ENCODE measurements around the gene TBKBP1.

TBKBP1 gene

GRCh38 chr17:47649972-47650524, 43.9 kb upstream of the TBKBP1 start:
- peak overlapping the region; percentile 68 for H3K4me3 ChIP-seq (replicated peaks; ENCODE audit: insufficient read depth, low read length)
- H3K27me3 ChIP-seq (ENCODE audit: insufficient read depth, poor library complexity, severe bottlenecking): no peaks in the 10 kb centered on the region
- TF ChIP-seq SPI1 (IDR thresholded peaks at IDR 0.05; ENCODE audit: borderline replicate concordance, low read depth) (no peak), POLR2AphosphoS5 (IDR thresholded peaks at IDR 0.05; ENCODE audit: low read depth) (peak; percentile 76; the same call in 1 of the 2 replicates)
- H3K27ac ChIP-seq (replicated peaks): peak overlapping the region; percentile 86
- DNase-seq (ENCODE audit: low read depth in 1 of 2, low spot score in 1 of 2): peak in 1 of 2 experiments; percentile 79

- no peaks in the 10 kb centered on the region for H3K27me3 ChIP-seq (ENCODE audit: insufficient read depth, poor library complexity, severe bottlenecking)
- peak overlapping the region; percentile 77 for H3K4me3 ChIP-seq (replicated peaks; ENCODE audit: insufficient read depth, low read length)
- H3K27ac ChIP-seq (replicated peaks): peak overlapping the region; percentile 90
- TF ChIP-seq POLR2AphosphoS5 (IDR thresholded peaks at IDR 0.05; ENCODE audit: low read depth) (0 out of 2 replicates have a peak, but pooled peaks have one; percentile 47), GABPA (IDR thresholded peaks at IDR 0.05; ENCODE audit: low read depth) (no peak), SPI1 (IDR thresholded peaks at IDR 0.05; ENCODE audit: borderline replicate concordance, low read depth) (peak; percentile 40; the same call in 1 of the 2 replicates), REST (IDR thresholded peaks at IDR 0.05; ENCODE audit: insufficient replicate concordance, low read depth) (no peak), CTCF (IDR thresholded peaks at IDR 0.05; ENCODE audit: insufficient read depth, low read length) (no peak)
- peak; percentile 92 to 97 for DNase-seq (ENCODE audit: low read depth in 1 of 2, low spot score in 1 of 2)
These were observed 43.1 kb upstream of the TBKBP1 start for GRCh38 chr17:47650525-47651522.

- peak overlapping the region; percentile 90 for H3K27ac ChIP-seq (replicated peaks)
- no peaks in the 10 kb centered on the region for H3K27me3 ChIP-seq (ENCODE audit: insufficient read depth, poor library complexity, severe bottlenecking)
- no peak for DNase-seq (ENCODE audit: low read depth in 1 of 2, low spot score in 1 of 2)
- TF ChIP-seq GABPA (IDR thresholded peaks at IDR 0.05; ENCODE audit: low read depth): no peak
- no peak for TF ChIP-seq REST (IDR thresholded peaks at IDR 0.05; ENCODE audit: insufficient replicate concordance, low read depth)
- no peak for TF ChIP-seq POLR2AphosphoS5 (IDR thresholded peaks at IDR 0.05; ENCODE audit: low read depth)
- TF ChIP-seq SPI1 (IDR thresholded peaks at IDR 0.05; ENCODE audit: borderline replicate concordance, low read depth): no peak
- no peak for TF ChIP-seq CTCF (IDR thresholded peaks at IDR 0.05; ENCODE audit: insufficient read depth, low read length)
- peak overlapping the region; percentile 77 for H3K4me3 ChIP-seq (replicated peaks; ENCODE audit: insufficient read depth, low read length)
These were observed 42.3 kb upstream of the TBKBP1 start for GRCh38 chr17:47651704-47652103.

- H3K27me3 ChIP-seq (ENCODE audit: insufficient read depth, poor library complexity, severe bottlenecking): no peaks in the 10 kb centered on the region
- H3K27ac ChIP-seq (replicated peaks): no peak overlapping the region
- no peak for TF ChIP-seq GABPA (IDR thresholded peaks at IDR 0.05; ENCODE audit: low read depth)
- peak; percentile 93 for TF ChIP-seq REST (IDR thresholded peaks at IDR 0.05; ENCODE audit: insufficient replicate concordance, low read depth)
- no peak overlapping the region for H3K4me3 ChIP-seq (replicated peaks; ENCODE audit: insufficient read depth, low read length)
- no peak for DNase-seq (ENCODE audit: low read depth in 1 of 2, low spot score in 1 of 2)
These were observed 41.4 kb upstream of the TBKBP1 start for GRCh38 chr17:47652570-47652969.

Measured in HL-60 (cell line).